ENCODE data around the gene FLT4. TPM values are rescaled to one million over a fixed set of nuclear protein-coding genes. Genes with fewer than 3 reads are reported as not detected.

Gene FLT4
- total RNA-seq, 1 donor from 2014 or later, result 0.75 TPM

GRCh38 chr5:180643191-180643851, 6.1 kb downstream of the FLT4 start:
- DNase-seq (ENCODE audit: low read depth), result no peak

GRCh38 chr5:180642779-180643178, 6.6 kb downstream of the FLT4 start:
- no peak for DNase-seq (ENCODE audit: low read depth)

DNA sequence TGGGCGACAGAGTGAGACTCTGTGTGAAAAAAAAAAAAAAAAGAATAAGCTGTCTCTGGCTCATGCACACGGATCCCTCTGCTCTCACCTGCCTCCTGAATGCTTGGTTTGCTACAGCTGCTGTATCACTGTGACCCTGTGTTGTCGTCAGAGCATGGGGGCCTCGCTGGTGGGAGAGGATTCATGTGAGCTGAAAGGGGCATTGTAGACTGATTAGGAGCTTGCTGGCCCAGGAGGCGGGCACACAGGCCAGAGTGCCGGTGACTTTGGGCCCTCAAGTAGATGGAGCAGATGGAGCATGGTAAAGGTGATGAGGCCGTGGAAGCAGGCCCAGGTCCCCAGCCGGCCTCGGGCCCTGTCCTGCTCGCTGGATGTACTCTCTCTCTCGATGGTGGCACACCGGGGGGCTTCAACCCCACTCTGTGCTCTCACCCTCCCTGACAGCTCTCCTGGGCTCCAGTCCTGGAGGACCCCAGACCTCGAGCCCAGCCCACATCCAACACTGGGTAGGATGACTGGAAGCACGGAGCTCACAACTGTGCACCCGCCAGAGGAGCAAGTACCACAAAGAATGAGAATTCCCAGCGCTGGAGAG, 7.1 kb downstream of the FLT4 start:
- DNase-seq (ENCODE audit: low read depth), result no peak

DNA sequence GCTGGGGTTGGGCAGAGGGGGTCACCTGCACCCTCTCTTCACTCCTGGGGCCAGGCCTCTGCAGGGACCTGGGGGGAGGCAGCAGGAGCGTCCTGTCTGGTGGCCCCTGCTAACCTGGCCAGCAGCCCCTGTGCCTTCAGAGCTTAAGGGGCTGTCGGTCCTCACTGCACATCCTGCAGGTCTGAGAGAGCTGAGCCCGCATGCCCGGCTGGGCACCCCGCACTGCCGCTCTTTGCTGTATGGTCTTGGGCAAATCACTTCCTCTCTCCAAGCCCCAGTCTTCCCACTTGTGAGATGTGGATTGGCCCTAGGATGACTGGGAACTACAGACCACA, 7.9 kb downstream of the FLT4 start:
- no peak for DNase-seq (ENCODE audit: low read depth)

DNA sequence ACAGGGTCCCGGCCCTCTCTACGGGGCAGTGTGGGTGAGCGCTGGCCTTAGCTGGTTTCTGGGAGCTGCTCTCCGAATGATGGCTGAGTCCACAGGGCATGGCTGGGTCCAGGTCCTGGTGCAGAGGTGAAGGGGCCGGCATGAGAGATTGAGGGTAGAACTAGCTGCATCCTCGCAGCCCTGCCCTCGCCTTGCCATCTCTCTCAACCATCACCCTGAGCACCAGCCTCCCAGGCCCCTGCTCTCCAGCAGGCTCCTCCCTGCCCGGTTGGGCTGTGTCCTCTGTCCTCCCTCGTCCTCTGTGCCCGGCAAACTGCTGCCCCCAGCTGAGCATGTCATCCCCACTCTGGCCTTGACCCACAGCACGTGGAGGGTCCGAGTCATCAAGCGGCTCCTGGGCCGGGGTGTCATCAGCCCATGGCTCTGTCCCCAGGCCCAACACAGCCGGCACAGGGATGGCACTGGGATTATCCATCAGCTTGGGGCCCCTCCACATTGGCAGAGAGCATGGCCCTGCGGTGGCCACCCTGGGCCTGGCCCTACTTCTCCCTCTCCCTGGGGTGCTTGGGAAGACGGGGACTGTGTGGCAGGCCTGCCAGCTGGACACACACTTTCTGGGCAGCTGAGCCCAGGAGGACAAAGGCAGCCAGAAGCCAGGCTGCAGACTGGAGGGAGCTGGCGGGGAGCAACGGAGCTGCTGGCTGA, 8.4 kb downstream of the FLT4 start:
- no peak for DNase-seq (ENCODE audit: low read depth)

GRCh38 chr5:180640611-180640860, 8.9 kb downstream of the FLT4 start:
- DNase-seq (ENCODE audit: low read depth), result no peak

- DNase-seq (ENCODE audit: low read depth), result no peak
Measured at GRCh38 chr5:180639741-180640610, 9.4 kb downstream of the FLT4 start.

GRCh38 chr5:180639287-180639686, 10.1 kb downstream of the FLT4 start:
- no peak for DNase-seq (ENCODE audit: low read depth)

- DNase-seq (ENCODE audit: low read depth), result no peak
Measured at GRCh38 chr5:180637962-180638680, 11.3 kb downstream of the FLT4 start.

DNA sequence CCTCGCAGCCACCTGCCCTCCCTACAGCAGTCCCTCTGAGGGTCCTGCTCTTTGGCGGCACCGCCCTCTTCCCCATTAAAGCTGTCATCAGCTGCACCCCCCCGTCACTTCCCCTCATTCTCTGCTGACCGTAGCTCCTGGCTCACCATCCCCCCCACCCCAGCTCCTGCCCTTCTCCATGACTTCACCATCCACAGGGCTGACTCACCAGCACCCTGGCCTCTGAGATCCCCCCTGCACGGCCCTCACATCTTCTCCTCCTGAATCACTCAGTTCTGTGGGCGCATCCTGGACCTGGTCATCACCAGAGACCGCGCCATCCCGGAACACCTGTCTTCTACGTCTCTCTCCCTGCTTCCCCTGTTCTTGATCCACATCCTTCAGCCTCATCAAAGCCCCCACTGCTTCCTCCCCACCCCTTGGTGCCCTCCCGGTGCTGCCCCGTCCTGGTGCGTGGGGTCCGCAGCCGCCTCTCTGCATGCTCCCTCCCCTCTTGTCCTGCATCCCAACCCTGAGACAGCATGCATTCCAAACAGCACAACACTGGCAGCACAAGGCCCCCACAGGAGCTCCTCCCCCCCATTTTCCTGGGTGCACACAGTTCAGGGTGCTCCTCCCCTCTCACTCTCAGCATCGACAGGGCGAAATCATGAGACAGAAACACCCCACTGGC, 12.9 kb downstream of the FLT4 start:
- peak; percentile 48 for DNase-seq (ENCODE audit: low read depth)

DNA sequence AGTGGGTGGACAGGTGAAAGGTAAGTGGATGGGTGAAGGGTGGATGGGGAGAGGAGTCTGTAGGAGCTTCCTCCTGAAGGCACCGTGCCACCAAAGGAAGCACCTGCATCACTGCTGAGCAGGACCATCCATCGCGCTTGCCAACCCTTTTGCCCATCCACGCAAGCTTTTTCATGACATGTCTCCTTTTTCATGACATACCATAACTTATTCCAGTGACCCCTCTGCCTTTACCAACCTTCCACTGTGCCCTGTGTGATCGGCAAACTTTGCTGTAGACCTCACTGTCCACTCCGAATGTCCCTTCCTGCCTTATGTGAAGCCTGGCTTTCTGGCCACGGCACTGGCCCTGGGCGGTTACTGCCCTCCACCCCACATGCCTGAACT, 13.4 kb downstream of the FLT4 start:
- no peak for DNase-seq (ENCODE audit: low read depth)

DNA sequence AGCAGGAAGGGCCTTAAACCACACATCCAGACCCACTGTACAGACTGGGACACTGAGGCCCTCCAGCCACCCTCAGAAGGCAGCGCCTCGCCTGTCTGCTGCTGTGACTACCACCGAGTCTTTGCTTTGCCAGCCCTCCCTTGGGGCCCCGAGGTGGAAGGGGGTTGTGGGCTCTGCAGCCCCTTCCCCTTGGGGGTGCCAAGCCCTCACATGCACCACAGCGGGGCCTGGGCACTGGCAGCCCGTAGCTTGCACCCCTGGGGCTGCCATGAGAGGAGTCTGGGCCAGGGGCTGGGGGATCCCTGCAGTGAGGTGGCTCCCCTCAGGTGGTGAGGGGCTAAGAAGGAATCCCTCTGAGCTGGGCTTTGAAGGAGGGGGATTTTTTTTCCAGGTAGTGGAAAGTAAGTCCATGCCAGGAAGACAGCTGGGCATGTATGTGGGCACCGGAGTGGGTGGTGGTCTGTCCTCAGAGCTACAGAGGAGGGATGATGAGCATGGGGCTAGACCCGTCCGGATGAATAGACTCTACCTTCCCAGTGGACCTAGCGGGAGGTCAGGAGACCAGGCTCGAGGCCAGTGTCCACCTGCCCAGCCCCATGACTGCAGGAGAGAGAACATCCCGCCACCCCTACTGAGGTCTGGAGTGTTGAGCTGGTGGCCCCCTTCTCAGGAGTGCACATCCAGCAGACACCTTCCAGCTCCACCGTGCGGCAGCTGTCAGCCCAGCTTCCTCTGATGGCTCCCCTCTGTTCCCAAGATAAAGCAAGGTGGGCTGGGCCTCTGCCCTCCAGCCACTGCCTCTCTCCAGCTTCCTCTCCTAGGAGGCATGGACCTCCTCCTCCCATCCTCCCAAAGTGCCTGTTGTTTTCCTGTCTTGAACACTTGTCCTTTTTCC, 15.9 kb downstream of the FLT4 start:
- no peak for DNase-seq (ENCODE audit: low read depth)

GRCh38 chr5:180632768-180633167, 16.6 kb downstream of the FLT4 start:
- peak; percentile 48 for DNase-seq (ENCODE audit: low read depth)

DNA sequence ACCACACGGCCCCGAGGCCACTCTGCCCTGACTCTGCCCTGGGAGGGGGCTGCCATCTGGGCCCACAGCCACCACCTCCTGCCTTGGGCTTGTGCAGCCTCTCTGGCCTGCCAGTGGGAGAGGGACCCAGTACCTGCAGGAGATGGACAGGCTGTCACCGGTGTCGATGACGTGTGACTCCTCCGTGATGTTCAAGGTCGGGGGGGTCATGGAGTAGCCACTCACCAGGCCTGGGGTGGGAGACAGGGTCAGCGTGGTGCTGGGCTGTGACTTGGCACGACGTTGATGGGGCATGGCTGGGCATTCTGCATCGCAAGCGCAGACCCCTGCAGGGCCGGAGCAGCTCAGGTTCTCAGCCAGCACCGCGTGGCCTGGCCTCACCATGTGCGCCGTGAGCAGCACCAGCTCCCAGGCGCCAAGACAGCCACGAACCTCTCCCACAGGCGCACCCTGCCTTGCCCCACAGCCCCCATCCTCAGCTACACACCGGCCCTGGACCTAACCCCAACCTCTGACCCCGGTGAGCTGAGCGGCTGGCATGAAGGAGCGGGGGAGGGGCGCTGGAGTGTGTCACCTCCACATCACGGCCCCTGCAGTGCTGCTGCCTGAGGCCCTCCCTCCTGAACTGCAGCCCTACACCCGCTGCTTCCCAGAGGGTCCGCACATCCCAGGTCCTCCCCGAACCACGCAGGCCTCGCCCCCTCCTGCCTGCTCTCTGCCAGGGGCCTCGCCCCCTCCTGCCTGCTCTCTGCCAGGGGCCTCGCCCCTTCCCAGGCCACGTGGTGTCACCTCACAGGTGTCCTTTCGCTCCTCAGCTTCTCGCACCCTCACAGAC, 17.6 kb downstream of the FLT4 start:
- no peak for DNase-seq (ENCODE audit: low read depth)

DNA sequence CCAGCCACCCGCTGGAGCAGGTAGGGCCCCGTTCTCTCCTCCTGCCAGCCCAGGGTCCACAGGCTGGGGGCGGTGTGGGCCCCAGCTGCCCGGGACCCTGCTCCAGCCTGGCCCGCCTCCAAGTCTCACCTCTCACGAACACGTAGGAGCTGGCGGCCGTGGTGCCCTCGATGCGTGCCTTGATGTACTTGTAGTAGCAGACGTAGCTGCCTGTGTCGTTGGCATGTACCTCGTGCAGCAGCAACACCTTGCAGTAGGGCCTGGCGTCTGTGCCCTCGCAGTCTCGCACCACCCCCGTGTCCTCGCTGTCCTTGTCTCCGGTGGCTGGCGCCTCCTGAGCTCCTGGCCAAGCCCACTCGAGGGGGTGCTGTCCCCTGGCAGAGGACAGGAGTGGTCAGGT, 19.0 kb downstream of the FLT4 start:
- DNase-seq (ENCODE audit: low read depth), result no peak

- DNase-seq (ENCODE audit: low read depth), result no peak
Measured at GRCh38 chr5:180629831-180630382, 19.5 kb downstream of the FLT4 start.

GRCh38 chr5:180628827-180629750, 20.3 kb downstream of the FLT4 start:
- DNase-seq (ENCODE audit: low read depth), result no peak

GRCh38 chr5:180628211-180628610, 21.2 kb downstream of the FLT4 start:
- DNase-seq (ENCODE audit: low read depth), result no peak

All from myocyte (in vitro differentiated cells).